MM.1S (cell line): ENCODE measurements around the gene C10orf90.

Experiments
- DNase-seq: peaks from one replicate; pipeline ENCODE4 v3.0.0-alpha.2; 2015
- H2AFZ ChIP-seq: fragments of 300-600 bp; sonication (generic); 2 replicates; pipeline ENCODE4 v1.6.0; 2016; ENCODE audit warnings: antibody characterized with exemption, low read length
- H3F3A ChIP-seq: fragments of 300-600 bp; sonication (generic); 2 replicates; pipeline ENCODE4 v1.6.1; 2016; ENCODE audit warnings: mild to moderate bottlenecking, antibody characterized with exemption, low read length, moderate library complexity, mixed read lengths; ENCODE audit not compliant: insufficient read depth
- H3K27ac ChIP-seq: fragments of 300-600 bp; sonication (generic); 2 replicates; pipeline ENCODE4 v1.5.1; 2016; ENCODE audit warnings: mild to moderate bottlenecking, low read length
- H3K27me3 ChIP-seq: fragments of 300-600 bp; sonication (generic); replicated peaks from 2 replicates; pipeline ENCODE4 v1.6.0; 2016; ENCODE audit warnings: low read length; ENCODE audit not compliant: insufficient read depth
- H3K36me3 ChIP-seq: fragments of 300-600 bp; sonication (generic); replicated peaks from 2 replicates; pipeline ENCODE4 v1.6.1; 2016; ENCODE audit warnings: mild to moderate bottlenecking, low read length, mixed read lengths; ENCODE audit not compliant: insufficient read depth
- H3K4me1 ChIP-seq: fragments of 300-600 bp; sonication (generic); 2 replicates; pipeline ENCODE4 v1.6.1; 2016; ENCODE audit warnings: low read length, mixed read lengths
- H3K4me2 ChIP-seq: fragments of 300-600 bp; sonication (generic); 2 replicates; pipeline ENCODE4 v1.6.0; 2016; ENCODE audit warnings: low read depth, low read length
- H3K4me3 ChIP-seq: fragments of 300-600 bp; sonication (generic); 2 replicates; pipeline ENCODE4 v1.5.1; 2016; ENCODE audit warnings: low read length, mixed read lengths
- H3K79me2 ChIP-seq: fragments of 300-600 bp; sonication (generic); 2 replicates; pipeline ENCODE4 v1.6.1; 2016; ENCODE audit warnings: mixed run types, low read length, mixed read lengths
- H3K9ac ChIP-seq: fragments of 300-600 bp; sonication (generic); 2 replicates; pipeline ENCODE4 v1.6.1; 2016; ENCODE audit warnings: low read length, mixed read lengths
- H3K9me2 ChIP-seq: fragments of 300-600 bp; sonication (generic); replicated peaks from 2 replicates; pipeline ENCODE4 v1.6.1; 2016; ENCODE audit warnings: mild to moderate bottlenecking, low read length, mixed read lengths; ENCODE audit not compliant: insufficient read depth
- H3K9me3 ChIP-seq: fragments of 300-600 bp; sonication (generic); replicated peaks from 2 replicates; pipeline ENCODE4 v1.6.1; 2016; ENCODE audit warnings: mild to moderate bottlenecking, low read length, mixed read lengths; ENCODE audit not compliant: insufficient read depth
- H4K20me1 ChIP-seq: fragments of 300-600 bp; sonication (generic); 2 replicates; pipeline ENCODE4 v1.6.1; 2016; ENCODE audit warnings: mild to moderate bottlenecking, low read length, moderate library complexity, mixed read lengths; ENCODE audit not compliant: insufficient read depth
- EZH2 ChIP-seq: fragments of 300-600 bp; sonication (generic); optimal IDR thresholded peaks from 2 replicates; pipeline ENCODE3; 2017; ENCODE audit warnings: low read depth, mild to moderate bottlenecking, antibody characterized with exemption, low read length, mixed read lengths
- EZH2phosphoT487 ChIP-seq: fragments of 300-600 bp; sonication (generic); IDR thresholded peaks from 2 replicates; pipeline ENCODE4 v1.6.1; 2018; ENCODE audit warnings: antibody characterized with exemption, low read length
- TF ChIP-seq, protein P1 (sequence below): fragments of 300-600 bp; sonication (generic); IDR thresholded peaks from 2 replicates; pipeline ENCODE4 v1.5.1; 2016; ENCODE audit warnings: antibody characterized with exemption, low read length, mixed read lengths

C10orf90 gene

DNA sequence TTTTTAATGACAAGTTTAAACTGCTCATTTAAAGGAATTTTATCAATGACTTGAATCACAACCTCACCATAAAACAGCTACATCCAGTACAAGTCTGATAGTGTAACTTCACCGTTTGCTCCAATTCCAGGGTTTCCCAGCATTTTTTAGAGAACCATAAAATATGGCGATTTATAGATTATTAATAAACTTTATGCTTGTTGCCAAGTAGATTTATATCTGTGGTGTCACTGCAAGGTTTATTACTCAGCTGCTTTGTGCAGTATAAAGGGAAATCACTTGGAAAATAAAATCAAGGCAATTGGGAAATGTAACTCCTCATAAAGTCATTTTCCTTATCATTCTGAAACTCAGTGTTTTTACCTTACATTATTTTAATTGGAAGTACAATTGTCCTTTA, 218.2 kb downstream of the C10orf90 start:
- no peak overlapping the region for H3K27ac ChIP-seq
- no peaks in the 10 kb centered on the region for H3K79me2 ChIP-seq
- H3K9ac ChIP-seq: no peak overlapping the region
- no peak overlapping the region for H2AFZ ChIP-seq
- DNase-seq: no peak
- no peaks in the 10 kb centered on the region for H3K9me2 ChIP-seq
- H3K4me2 ChIP-seq: no peak overlapping the region
- H3K4me1 ChIP-seq: no peaks in the 10 kb centered on the region
- no peaks in the 10 kb centered on the region for H3K36me3 ChIP-seq
- TF ChIP-seq, protein P1, sequence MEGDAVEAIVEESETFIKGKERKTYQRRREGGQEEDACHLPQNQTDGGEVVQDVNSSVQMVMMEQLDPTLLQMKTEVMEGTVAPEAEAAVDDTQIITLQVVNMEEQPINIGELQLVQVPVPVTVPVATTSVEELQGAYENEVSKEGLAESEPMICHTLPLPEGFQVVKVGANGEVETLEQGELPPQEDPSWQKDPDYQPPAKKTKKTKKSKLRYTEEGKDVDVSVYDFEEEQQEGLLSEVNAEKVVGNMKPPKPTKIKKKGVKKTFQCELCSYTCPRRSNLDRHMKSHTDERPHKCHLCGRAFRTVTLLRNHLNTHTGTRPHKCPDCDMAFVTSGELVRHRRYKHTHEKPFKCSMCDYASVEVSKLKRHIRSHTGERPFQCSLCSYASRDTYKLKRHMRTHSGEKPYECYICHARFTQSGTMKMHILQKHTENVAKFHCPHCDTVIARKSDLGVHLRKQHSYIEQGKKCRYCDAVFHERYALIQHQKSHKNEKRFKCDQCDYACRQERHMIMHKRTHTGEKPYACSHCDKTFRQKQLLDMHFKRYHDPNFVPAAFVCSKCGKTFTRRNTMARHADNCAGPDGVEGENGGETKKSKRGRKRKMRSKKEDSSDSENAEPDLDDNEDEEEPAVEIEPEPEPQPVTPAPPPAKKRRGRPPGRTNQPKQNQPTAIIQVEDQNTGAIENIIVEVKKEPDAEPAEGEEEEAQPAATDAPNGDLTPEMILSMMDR: no peak
- no peak for TF ChIP-seq EZH2phosphoT487
- no peak for TF ChIP-seq EZH2
- no peak overlapping the region for H3K4me3 ChIP-seq
- H4K20me1 ChIP-seq: no peaks in the 10 kb centered on the region
- no peaks in the 10 kb centered on the region for H3F3A ChIP-seq
- H3K9me3 ChIP-seq: no peaks in the 10 kb centered on the region
- no peaks in the 10 kb centered on the region for H3K27me3 ChIP-seq

DNA sequence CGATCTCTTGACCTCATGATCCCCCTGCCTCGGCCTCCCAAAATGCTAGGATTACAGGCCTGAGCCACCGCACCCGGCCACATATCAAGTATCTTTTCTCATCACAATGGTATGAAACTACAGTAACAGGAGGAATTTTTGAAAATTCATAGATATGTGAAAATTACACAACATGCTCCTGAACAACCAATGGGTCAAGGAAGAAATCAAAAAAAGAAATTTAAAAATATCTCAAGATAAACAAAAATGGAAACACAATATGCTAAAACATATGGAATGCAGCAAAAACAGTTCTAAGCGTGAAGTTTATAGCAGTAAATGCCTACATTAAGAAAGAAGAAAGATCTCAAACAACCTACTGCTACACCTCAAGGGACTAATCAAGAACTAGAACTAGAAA, 222.4 kb downstream of the C10orf90 start:
- H3K4me1 ChIP-seq: no peaks in the 10 kb centered on the region
- H3K9me2 ChIP-seq: no peaks in the 10 kb centered on the region
- no peaks in the 10 kb centered on the region for H3K36me3 ChIP-seq
- H3K9me3 ChIP-seq: no peaks in the 10 kb centered on the region
- no peaks in the 10 kb centered on the region for H4K20me1 ChIP-seq
- no peaks in the 10 kb centered on the region for H3K27me3 ChIP-seq
- no peak overlapping the region for H3K9ac ChIP-seq
- no peak overlapping the region for H3K27ac ChIP-seq
- DNase-seq: no peak
- no peak overlapping the region for H2AFZ ChIP-seq
- no peaks in the 10 kb centered on the region for H3K79me2 ChIP-seq
- H3K4me2 ChIP-seq: no peak overlapping the region
- no peaks in the 10 kb centered on the region for H3F3A ChIP-seq
- H3K4me3 ChIP-seq: no peak overlapping the region
- TF ChIP-seq EZH2 (no peak), EZH2phosphoT487 (no peak)
- TF ChIP-seq, protein P1: no peak

DNA sequence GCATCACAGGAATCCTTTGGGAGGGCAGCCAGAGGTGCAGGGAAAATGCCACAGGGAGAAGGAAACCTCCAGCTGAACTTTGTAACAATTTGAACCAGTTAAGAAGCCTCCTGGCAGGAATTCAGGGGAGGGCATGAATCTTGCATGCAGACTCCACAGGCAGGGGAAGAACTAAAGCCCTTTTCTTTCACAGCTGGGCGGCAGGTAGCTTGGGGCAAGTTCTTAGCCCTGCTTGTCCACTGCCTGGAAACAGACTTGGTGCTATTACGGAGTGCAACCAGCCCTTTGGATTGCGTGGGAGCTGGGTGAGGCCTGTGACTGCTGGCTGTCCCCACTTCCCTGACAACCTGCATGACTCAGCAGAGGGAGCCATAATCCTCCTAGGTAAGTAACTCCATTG, 230.6 kb downstream of the C10orf90 start:
- H3K79me2 ChIP-seq: no peaks in the 10 kb centered on the region
- no peaks in the 10 kb centered on the region for H3K27me3 ChIP-seq
- H4K20me1 ChIP-seq: no peaks in the 10 kb centered on the region
- no peaks in the 10 kb centered on the region for H3K4me1 ChIP-seq
- H3K4me3 ChIP-seq: no peak overlapping the region
- TF ChIP-seq EZH2phosphoT487 (no peak), EZH2 (no peak)
- TF ChIP-seq, protein P1: no peak
- no peak for DNase-seq
- no peaks in the 10 kb centered on the region for H3K9me3 ChIP-seq
- H2AFZ ChIP-seq: no peak overlapping the region
- no peak overlapping the region for H3K4me2 ChIP-seq
- H3K9ac ChIP-seq: no peak overlapping the region
- H3F3A ChIP-seq: no peaks in the 10 kb centered on the region
- no peak overlapping the region for H3K27ac ChIP-seq
- no peaks in the 10 kb centered on the region for H3K9me2 ChIP-seq
- H3K36me3 ChIP-seq: no peaks in the 10 kb centered on the region

DNA sequence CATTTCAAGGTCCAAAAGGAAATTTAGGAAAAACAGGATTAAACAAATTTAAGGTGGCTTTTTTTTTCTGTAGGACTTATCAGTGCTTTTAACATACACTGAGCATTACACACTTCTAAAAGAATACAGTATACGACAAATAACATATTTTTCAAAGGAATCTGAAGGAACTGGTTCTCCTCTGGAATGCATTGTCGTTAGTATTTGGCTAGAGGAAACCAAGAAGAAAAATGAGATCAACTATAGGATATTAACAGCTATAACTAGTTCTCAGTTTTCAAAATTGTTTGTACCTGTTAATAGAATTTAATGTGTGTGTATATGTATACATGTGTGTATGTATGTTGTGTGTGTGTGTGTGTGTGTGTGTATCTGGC, 232.1 kb downstream of the C10orf90 start:
- Histone ChIP-seq H3K4me3 (no peak overlapping the region), H3K27me3 (no peaks in the 10 kb centered on the region), H3K9ac (no peak overlapping the region), H3K36me3 (no peaks in the 10 kb centered on the region), H3F3A (no peaks in the 10 kb centered on the region), H4K20me1 (no peaks in the 10 kb centered on the region), H3K27ac (no peak overlapping the region), H3K4me1 (no peaks in the 10 kb centered on the region), H2AFZ (no peak overlapping the region), H3K4me2 (no peak overlapping the region), H3K79me2 (no peaks in the 10 kb centered on the region), H3K9me2 (no peaks in the 10 kb centered on the region), H3K9me3 (no peaks in the 10 kb centered on the region)
- DNase-seq: no peak
- no peak for TF ChIP-seq EZH2phosphoT487
- no peak for TF ChIP-seq EZH2
- TF ChIP-seq, protein P1: no peak
